ENCODE results near the gene CCDC3. TPM values are rescaled to one million over a fixed set of nuclear protein-coding genes. Genes with fewer than 3 reads are reported as not detected.

The CCDC3 gene
- total RNA-seq, 2 experiments from 2014 or later = 0.12 TPM

DNA sequence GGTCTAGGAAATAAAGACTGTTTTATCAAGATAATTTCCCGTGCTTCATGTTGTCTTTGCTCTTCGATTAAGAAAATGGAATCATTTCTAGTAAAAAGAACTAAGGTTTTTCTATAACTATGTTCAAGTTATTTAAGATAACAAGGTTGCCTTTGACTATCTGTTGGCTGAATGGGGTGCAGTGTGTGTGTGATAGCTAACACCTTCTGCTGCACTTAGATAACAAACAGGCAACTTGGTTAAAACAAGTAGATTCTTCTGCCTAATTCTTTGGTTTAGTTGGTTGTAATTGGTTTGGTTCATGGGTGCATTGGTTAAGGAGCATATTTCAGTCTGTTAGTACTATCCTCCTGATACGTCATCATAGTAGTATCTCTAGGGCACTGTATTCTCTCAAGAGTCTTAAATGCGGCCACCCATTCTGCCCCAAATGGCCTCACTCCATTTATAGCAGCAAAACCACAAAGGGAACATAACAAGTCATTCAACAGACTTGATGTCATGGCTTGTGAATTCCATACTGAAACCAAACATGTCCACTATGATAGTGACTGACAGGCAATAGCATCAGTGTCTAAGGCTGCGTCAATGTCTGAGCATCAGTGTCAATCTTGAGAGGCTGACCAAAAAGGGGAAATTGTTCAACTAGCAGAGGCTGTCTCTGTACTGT, 55.7 kb downstream of the CCDC3 start:
- Mint-ChIP-seq H3K27me3 (peaks cover 5% of the 10 kb centered on the region), H3K27ac (no peak overlapping the region), H3K36me3 (no peaks in the 10 kb centered on the region), H3K4me3 (no peak overlapping the region), H3K9me3 (ENCODE audit: low read depth) (no peaks in the 10 kb centered on the region), H3K4me1 (no peaks in the 10 kb centered on the region)
- DNase-seq (no peak), ATAC-seq (no peak)
- CTCF ChIA-PET = no interaction called here

DNA sequence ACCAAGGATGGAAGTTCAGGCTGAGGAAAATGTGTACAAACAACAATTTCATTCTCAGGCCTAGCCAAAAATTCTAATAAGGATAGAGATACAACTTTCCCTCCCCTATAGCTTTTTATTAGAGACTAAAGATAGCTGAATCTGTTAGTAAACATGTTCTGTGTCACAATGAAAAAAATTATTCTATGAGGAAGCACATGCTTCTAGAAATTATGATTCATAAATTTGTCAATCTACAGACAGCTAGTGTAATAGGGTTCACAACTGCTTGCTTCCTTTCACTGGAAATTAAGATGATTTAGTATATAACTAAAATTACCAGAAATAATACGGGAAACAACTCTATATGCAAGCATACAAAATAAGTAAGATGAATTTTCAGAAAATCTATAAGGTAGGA, 56.6 kb downstream of the CCDC3 start:
- DNase-seq = no peak
- peaks cover 6% of the 10 kb centered on the region for H3K27me3 Mint-ChIP-seq
- no peaks in the 10 kb centered on the region for H3K4me1 Mint-ChIP-seq
- CTCF ChIA-PET = no interaction called here
- no peak overlapping the region for H3K4me3 Mint-ChIP-seq
- no peaks in the 10 kb centered on the region for H3K36me3 Mint-ChIP-seq
- no peak for ATAC-seq
- H3K27ac Mint-ChIP-seq = no peak overlapping the region
- H3K9me3 Mint-ChIP-seq (ENCODE audit: low read depth) = no peaks in the 10 kb centered on the region

DNA sequence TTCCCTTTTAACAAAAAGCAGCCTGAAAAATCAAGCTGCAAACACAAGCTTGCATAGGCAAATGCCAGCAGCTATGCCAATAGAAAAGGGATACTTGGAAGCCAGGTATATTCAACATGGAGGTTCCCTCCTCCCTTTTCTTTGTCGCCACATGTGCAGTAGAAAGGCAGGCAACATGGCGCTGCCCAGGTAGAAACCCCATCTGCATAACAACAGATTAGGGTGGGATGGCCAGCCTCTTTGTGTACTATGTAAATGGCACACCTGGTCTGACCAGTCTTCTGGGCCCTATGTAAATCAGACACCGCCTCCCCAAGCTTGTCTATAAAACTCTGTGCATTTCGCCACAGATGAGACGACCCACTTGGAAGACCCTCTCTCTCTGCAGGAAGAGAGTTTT, 58.1 kb downstream of the CCDC3 start:
- Mint-ChIP-seq H3K4me1 (no peaks in the 10 kb centered on the region), H3K4me3 (no peak overlapping the region), H3K27ac (no peak overlapping the region), H3K36me3 (no peaks in the 10 kb centered on the region), H3K9me3 (ENCODE audit: low read depth) (no peaks in the 10 kb centered on the region), H3K27me3 (peaks cover 12% of the 10 kb centered on the region)
- DNase-seq (no peak), ATAC-seq (no peak)
- CTCF ChIA-PET = no interaction called here

DNA sequence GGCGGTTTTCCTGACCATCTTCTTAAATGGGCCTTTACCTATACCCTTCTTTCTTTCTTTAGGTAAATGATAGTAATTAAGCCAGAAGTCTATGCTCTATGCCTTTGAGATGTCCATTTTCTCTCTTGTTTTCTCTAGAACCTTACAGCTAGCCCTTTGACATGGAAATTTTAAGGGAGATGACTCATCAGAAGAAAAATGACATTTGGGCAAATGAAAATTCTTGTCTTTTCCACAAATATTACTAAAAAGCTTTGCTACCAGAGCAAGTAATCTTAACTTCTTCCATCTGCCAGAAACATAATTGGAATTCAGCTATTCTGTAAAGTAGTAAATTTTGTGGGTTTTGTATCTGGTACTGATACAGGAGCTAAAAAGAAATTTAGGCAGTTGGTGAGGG, 59.5 kb downstream of the CCDC3 start:
- ATAC-seq (no peak), DNase-seq (no peak)
- peaks cover 12% of the 10 kb centered on the region for H3K27me3 Mint-ChIP-seq
- H3K9me3 Mint-ChIP-seq (ENCODE audit: low read depth) = no peaks in the 10 kb centered on the region
- no peaks in the 10 kb centered on the region for H3K36me3 Mint-ChIP-seq
- CTCF ChIA-PET = no interaction called here
- no peaks in the 10 kb centered on the region for H3K4me1 Mint-ChIP-seq
- no peak overlapping the region for H3K27ac Mint-ChIP-seq
- H3K4me3 Mint-ChIP-seq = no peak overlapping the region

DNA sequence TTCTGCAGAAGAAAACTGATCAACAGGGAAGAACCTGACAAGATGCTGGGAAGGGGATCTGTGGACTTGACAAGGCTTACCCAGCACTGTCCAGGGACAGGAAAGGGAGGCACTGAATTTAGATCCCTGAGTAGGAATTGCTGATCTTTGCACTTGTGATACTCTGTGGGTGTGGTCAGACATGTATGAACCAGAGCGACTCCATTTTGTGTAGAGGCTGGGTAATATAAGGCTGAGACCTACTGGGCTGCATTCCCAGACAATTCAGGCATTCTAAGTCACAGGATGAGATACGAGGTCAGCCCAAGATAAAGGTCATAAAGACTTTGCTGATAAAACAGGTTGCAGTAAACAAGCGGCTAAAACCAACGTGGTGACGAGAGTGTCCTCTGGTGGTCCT, 60.7 kb downstream of the CCDC3 start:
- no peak for ATAC-seq
- CTCF ChIA-PET = no interaction called here

DNA sequence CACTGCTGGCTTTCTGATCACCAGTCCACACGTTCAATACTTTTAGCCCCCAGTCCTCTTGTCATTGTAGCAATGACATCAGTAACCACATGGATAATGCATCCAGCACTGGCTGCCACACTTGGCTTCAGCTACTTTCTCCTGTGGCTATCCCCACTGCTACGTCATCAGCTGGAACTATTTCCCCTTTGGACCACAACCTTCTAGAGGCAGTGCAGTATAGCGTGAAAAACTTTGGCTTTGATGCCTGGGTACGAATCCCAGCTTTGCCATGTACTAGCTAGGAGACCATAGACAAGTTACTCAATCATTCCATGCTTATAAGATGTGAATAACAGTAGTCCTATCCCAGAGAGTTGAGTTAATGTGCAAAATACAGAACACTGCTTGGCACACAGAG, 63.2 kb downstream of the CCDC3 start:
- Mint-ChIP-seq H3K4me1 (no peaks in the 10 kb centered on the region), H3K9me3 (ENCODE audit: low read depth) (no peaks in the 10 kb centered on the region), H3K36me3 (no peaks in the 10 kb centered on the region), H3K27me3 (peaks cover 18% of the 10 kb centered on the region), H3K4me3 (no peak overlapping the region), H3K27ac (no peak overlapping the region)
- ATAC-seq = no peak
- no peak for DNase-seq
- CTCF ChIA-PET = no interaction called here

More for the DNA sequence above, 60.7 kb downstream of the CCDC3 start:
- peaks cover 15% of the 10 kb centered on the region for H3K27me3 Mint-ChIP-seq
- no peaks in the 10 kb centered on the region for H3K4me1 Mint-ChIP-seq
- H3K36me3 Mint-ChIP-seq = no peaks in the 10 kb centered on the region
- no peak overlapping the region for H3K27ac Mint-ChIP-seq
- H3K9me3 Mint-ChIP-seq (ENCODE audit: low read depth) = no peaks in the 10 kb centered on the region
- no peak overlapping the region for H3K4me3 Mint-ChIP-seq
- no peak for DNase-seq

DNA sequence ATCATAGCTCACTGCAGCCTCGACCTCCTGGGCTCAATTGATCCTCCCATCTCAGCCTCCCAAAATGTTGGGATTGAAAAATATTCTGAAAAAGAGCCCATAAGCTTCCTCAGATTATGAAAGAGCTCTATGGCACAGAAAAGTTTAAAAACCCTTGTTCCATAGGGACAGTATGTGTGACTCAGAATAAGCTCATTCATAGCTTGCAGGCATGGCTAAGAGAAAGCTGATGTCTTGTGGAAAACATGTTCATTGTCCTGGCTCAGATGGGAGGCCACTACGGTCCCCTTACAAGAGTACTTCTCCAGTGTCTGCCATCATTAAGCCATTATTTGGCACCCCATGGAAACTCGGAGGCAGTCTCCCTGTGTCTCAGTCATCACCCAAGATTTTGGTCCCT, 64.0 kb downstream of the CCDC3 start:
- no peak overlapping the region for H3K4me3 Mint-ChIP-seq
- no peaks in the 10 kb centered on the region for H3K9me3 Mint-ChIP-seq (ENCODE audit: low read depth)
- H3K4me1 Mint-ChIP-seq = no peaks in the 10 kb centered on the region
- DNase-seq (no peak), ATAC-seq (no peak)
- CTCF ChIA-PET = interaction anchor here (1.2 kb wide), 1 partner anchor 54 kb away, joined by 3 read pairs; no protein-coding TSS in a partner anchor
- H3K27ac Mint-ChIP-seq = no peak overlapping the region
- no peaks in the 10 kb centered on the region for H3K36me3 Mint-ChIP-seq
- H3K27me3 Mint-ChIP-seq = peaks cover 23% of the 10 kb centered on the region

DNA sequence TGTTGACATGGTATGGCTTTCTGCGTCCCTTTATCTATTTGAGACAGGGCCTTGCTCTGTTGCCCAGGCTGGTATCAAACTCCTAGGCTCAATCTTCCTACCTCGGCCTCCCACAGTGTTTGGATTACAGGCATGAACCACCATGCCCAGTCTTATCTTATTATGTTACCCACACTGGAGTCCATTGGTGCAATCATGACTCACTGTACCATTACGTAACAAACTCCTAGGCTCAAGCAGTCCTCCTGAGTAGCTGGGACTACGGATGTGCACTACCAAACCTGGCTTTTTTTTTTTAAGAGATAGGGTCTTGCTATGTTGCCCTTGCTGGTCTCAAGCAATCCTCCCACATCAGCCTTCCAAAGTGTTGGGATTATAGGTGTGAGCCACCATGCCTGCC, 66.7 kb downstream of the CCDC3 start:
- H3K4me3 Mint-ChIP-seq = no peak overlapping the region
- H3K27ac Mint-ChIP-seq = no peak overlapping the region
- DNase-seq (no peak), ATAC-seq (no peak)
- CTCF ChIA-PET = no interaction called here
- H3K9me3 Mint-ChIP-seq (ENCODE audit: low read depth) = no peaks in the 10 kb centered on the region
- H3K4me1 Mint-ChIP-seq = no peaks in the 10 kb centered on the region
- no peaks in the 10 kb centered on the region for H3K36me3 Mint-ChIP-seq
- peaks cover 31% of the 10 kb centered on the region for H3K27me3 Mint-ChIP-seq

DNA sequence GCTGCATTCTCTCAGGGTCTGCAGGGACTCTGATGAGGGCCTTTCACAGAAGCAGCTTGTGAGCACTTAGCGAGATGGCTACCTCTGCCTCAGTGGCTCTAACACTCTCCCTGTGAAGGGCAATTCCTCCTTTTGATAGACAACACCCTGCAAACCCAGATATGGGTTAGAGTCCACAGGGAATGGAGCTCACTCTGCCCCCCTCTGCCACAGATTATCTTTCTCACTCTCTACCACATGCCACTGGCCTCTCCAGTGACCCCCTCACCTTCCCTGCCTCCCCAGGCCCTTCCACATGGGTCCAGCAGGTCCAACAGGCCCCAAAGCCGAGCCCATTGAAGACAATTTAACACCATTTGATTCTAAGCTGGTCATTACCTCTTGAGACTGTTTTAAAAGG, 72.1 kb downstream of the CCDC3 start:
- H3K4me1 Mint-ChIP-seq = no peaks in the 10 kb centered on the region

DNA sequence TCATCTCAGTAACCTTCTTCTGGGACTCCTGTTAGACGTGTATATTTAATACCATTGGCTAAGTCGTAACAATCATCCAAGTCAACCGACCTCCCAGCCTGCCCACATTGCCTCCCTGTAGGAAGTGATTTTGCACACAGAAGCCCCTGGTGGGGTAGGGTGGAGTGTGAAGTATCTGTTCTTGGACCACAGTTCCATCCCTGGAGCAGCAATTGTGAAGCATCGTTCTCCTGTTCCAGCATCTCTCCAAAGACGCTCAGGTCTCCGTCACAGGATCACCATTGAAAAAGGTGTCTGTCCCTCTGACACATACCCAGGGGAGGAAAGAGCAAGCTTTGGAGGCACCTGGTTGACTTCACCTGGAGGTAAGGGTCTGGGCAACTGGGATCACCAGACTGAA, 72.9 kb downstream of the CCDC3 start:
- DNase-seq (no peak), ATAC-seq (no peak)
- Mint-ChIP-seq H3K36me3 (no peaks in the 10 kb centered on the region), H3K9me3 (ENCODE audit: low read depth) (no peaks in the 10 kb centered on the region), H3K4me3 (no peak overlapping the region), H3K27me3 (peaks cover 20% of the 10 kb centered on the region), H3K27ac (no peak overlapping the region), H3K4me1 (no peaks in the 10 kb centered on the region)
- CTCF ChIA-PET = no interaction called here

More for the DNA sequence above, 72.1 kb downstream of the CCDC3 start:
- CTCF ChIA-PET = no interaction called here
- DNase-seq = no peak
- Mint-ChIP-seq H3K27ac (no peak overlapping the region), H3K4me3 (no peak overlapping the region), H3K36me3 (no peaks in the 10 kb centered on the region), H3K9me3 (ENCODE audit: low read depth) (no peaks in the 10 kb centered on the region), H3K27me3 (peaks cover 23% of the 10 kb centered on the region)
- no peak for ATAC-seq

DNA sequence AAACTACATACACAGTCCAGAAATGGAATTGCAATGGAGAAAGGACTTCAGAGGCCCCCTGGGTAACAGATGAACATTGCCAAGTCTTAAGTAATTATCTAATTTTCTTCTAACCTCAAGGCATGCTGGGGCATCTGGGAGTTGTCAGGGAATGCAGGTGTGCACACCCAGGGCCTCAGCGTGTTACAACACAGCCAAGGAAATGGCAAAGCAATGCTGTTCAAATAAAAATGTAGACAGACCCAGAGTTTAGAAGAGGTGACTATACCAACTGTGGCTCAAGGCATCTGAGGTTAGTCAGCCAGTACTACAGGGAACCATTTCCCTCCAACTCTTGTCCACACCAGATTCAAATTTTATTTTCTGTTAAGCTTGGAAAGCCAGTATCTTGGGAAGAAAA, 73.6 kb downstream of the CCDC3 start:
- Mint-ChIP-seq H3K27me3 (peaks cover 18% of the 10 kb centered on the region), H3K27ac (no peak overlapping the region), H3K4me1 (no peaks in the 10 kb centered on the region), H3K36me3 (no peaks in the 10 kb centered on the region), H3K4me3 (no peak overlapping the region), H3K9me3 (ENCODE audit: low read depth) (no peaks in the 10 kb centered on the region)
- ATAC-seq (no peak), DNase-seq (no peak)
- CTCF ChIA-PET = no interaction called here

DNA sequence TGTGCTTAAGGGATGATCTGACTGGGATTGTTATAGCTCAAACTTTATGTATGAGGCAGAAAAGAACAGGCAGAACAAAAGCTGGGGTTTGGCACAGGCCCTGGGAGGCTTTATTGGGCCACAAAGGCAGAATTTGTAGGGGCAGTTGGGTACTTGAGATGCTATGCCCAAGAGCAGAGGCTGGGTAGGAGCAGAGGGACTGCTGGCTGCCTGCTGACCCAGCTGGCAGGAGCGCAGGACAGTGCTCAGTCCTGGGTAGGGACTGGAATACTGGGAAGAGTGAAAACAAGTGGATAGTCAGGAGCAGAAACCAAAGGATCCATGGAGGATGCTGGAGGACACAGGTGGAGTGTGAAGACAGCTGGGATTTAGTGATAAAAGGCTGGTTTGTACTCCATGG, 75.7 kb downstream of the CCDC3 start:
- CTCF ChIA-PET = no interaction called here
- no peak overlapping the region for H3K27ac Mint-ChIP-seq
- peaks cover 6% of the 10 kb centered on the region for H3K27me3 Mint-ChIP-seq
- no peaks in the 10 kb centered on the region for H3K36me3 Mint-ChIP-seq
- H3K9me3 Mint-ChIP-seq (ENCODE audit: low read depth) = no peaks in the 10 kb centered on the region
- no peaks in the 10 kb centered on the region for H3K4me1 Mint-ChIP-seq
- no peak overlapping the region for H3K4me3 Mint-ChIP-seq
- DNase-seq (no peak), ATAC-seq (no peak)

DNA sequence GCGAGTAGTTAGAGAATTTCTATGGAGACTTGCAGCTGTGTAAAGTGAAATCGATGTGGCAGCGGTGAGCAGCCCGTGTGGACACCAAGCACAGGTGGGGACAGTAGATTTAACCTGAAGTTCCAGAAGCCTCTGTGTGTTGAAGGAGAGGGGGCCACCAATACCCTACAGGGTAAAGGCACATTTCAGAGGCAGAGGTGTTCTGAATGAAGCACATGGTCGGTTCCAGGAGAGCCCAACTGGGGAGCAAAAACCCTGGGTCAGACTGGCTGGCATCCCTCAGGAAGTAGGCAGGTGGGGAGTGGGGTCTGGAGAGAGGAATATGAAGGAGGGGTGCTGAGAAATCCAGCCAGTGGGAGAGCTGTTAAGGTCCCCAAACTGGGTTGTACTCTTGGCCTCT, 76.6 kb downstream of the CCDC3 start:
- Mint-ChIP-seq H3K4me1 (no peaks in the 10 kb centered on the region), H3K27me3 (peaks cover 4% of the 10 kb centered on the region), H3K4me3 (no peak overlapping the region), H3K9me3 (ENCODE audit: low read depth) (no peaks in the 10 kb centered on the region), H3K36me3 (no peaks in the 10 kb centered on the region), H3K27ac (no peak overlapping the region)
- CTCF ChIA-PET = no interaction called here
- DNase-seq (no peak), ATAC-seq (no peak)

DNA sequence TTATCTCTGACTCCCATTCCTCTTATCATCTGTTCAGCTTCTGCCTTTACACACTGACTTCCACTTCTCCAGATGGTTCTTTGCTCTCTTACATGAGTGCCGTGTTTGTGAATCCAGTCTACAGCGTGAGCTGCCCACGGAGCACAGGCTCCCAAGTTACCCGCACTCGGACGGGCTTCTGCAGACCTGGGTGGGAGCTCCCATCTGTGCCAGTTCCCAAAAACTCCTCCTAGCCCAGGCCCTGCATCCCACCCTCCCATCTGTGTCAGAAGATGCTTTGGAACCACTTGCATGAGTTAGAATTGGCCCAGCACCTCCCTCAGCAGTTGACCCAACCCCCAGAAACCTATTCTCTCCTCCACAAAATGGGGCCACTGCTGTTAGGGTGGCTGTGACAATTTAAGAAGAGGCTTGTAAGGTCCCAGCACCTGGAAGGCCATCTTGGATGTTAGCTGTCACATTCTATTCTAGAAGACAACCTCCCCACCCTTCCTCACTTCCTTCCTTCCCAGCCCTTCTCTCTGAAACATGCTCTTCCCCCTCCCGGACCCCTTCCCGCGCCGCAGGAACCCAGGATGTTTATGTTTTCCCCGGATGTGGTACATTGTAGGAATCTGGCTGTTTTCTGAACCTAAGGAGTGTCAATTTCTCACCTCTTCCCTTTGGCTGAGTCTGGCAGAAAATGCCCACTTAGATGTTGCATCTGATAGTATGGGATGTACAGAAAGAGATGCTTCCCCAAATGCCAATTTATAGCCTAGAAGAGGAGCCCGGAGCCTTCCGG, 79.2 kb downstream of the CCDC3 start:
- no peak for DNase-seq
- Mint-ChIP-seq H3K36me3 (no peaks in the 10 kb centered on the region), H3K4me1 (no peaks in the 10 kb centered on the region), H3K9me3 (ENCODE audit: low read depth) (no peaks in the 10 kb centered on the region), H3K27ac (no peak overlapping the region), H3K27me3 (peaks cover 4% of the 10 kb centered on the region), H3K4me3 (no peak overlapping the region)
- CTCF ChIA-PET = no interaction called here
- ATAC-seq = no peak
